Activated CD8-positive, alpha-beta memory T cell treated with anti-CD3 and anti-CD28 coated beads, Interleukin-2, amount 50 U/mL, for 48 hours (primary cell): ENCODE data around the gene AKAP6.

Experiments
- DNase-seq: peaks from one replicate; pipeline ENCODE4 v3.0.0-alpha.2; 2020

Gene AKAP6

GRCh38 chr14:32865827-32866376, 536.8 kb downstream of the AKAP6 start:
- DNase-seq = no peak

DNA sequence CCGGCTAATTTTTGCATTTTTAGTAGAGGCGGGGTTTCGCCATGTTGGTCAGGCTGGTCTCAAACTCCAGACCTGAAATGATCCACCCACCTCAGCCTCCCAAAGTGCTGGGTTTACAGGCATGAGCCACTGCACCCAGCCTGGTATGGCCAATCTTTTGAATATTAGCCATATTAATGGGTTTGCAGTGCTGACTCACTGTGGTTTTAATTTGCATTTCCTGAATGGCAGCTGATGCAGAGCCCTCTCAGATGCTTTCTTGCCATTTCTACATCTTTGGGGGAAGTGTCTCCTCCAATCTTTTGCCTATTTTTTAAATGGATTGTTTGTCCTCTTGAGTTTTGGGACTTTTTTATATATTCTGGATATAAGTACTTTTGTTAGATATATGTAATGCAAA, 554.1 kb downstream of the AKAP6 start:
- DNase-seq = no peak
